GM12892 (cell line): ENCODE measurements around the gene HLA-DQB2.

Experiments
- POLR2AphosphoS5 ChIP-seq: IDR thresholded peaks from 2 replicates; pipeline ENCODE4 v1.6.1; 2011; ENCODE audit warnings: low read depth, low read length, control low read depth
- TAF1 ChIP-seq: IDR thresholded peaks from 2 replicates; pipeline ENCODE4 v1.6.1; 2011; ENCODE audit warnings: low read depth, mild to moderate bottlenecking, control low read depth, low read length, borderline replicate concordance

DNA sequence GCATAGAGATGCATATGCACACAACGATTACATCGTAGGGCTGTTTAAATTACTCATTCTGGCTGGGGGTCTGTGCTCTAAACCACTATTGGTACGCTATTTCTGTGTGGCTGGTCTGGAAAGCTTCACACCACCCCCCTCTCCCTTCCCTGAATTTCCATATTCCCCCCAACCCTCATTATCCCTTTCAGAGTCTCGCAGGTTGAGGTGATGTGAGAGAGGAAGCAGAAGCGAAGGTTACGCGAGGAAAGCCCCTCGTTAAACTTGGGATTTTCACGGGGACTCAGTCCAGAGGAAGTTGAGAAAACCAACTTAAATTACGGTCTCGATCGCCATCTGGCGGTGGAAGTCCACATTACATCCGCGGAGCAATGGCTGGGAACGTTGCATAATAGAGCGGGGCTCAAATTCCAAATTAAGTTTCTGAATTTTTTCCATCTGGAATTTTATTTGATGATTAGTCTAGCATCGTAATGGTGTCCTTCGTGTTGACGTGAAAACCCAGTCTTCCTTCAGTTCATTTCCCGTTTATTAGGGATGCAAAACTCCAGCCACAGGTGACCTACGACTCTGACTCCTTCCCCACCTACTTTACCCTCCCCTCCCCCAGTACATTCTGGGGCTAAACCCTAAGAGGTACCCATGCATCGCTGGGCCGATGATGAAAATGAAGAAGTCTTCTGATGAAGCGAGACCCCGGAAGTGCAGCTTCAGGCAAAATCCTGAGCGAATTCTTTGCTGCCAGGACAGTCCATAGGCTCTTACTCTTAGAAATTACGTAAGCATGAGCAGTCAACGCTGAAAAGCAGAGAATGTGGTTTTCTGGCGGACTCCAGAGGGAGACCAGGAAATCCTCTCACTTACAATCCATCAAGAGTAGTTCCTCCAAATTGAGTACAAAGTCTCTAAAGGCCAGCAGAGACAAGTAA lies 33.8 kb upstream of the HLA-DQB2 start:
- no peak for TF ChIP-seq POLR2AphosphoS5
- TF ChIP-seq TAF1 = no peak
